ENCODE data around the gene PGRMC1.
"Not testable (repeated sequence)": the region's sequence is repeated elsewhere in the genome, so short reads cannot be mapped to it uniquely, and the experiment has no call there.

Gene PGRMC1

DNA sequence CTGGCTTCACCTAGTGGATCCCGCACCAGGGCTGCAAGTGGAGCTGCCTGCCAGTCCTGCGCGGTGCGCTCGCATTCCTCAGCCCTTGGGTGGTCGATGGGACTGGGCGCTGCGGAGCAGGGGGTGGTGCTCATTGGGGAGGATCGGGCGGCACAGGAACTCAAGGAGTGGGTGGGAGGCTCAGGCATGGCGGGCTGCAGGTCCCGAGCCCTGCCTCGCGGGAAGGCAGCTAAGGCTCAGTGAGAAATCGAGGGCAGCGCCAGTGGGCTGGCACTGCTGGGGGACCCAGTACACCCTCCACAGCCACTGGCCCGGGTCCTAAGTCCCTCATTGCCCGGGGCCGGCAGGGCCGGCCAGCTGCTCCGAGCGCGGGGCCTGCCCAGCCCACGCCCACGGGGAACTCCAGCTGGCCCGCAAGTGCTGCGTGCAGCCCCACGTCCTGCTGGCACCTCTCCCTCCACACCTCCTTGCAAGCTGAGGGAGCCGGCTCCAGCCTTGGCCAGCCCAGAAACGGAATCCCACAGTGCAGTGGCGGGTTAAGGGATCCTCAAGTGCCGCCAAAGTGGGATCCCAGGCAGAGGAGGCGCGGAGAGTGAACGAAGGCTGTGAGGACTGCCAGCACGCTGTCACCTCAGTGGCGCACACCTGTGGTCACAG, 27.6 kb upstream of the PGRMC1 start:
- H3K27me3 ChIP-seq (ENCODE audit: control insufficient read depth, insufficient read depth, low read length): peaks cover 4% of the 10 kb centered on the region; the same call in 1 of the 2 replicates
- no peaks in the 10 kb centered on the region for H3K4me1 ChIP-seq (ENCODE audit: control insufficient read depth, insufficient read depth, low read length)
- H3K9me3 ChIP-seq (ENCODE audit: control insufficient read depth, insufficient read depth, low read length): peaks cover 12% of the 10 kb centered on the region
- H3K27ac ChIP-seq (ENCODE audit: low read depth, low read length): no peak overlapping the region
- no peak overlapping the region for H3K9ac ChIP-seq (ENCODE audit: low read depth, low read length)
- H3K36me3 ChIP-seq (ENCODE audit: control insufficient read depth, insufficient read depth, low read length): no peaks in the 10 kb centered on the region
- no peak overlapping the region for H3K4me3 ChIP-seq (ENCODE audit: low read depth, low read length)

DNA sequence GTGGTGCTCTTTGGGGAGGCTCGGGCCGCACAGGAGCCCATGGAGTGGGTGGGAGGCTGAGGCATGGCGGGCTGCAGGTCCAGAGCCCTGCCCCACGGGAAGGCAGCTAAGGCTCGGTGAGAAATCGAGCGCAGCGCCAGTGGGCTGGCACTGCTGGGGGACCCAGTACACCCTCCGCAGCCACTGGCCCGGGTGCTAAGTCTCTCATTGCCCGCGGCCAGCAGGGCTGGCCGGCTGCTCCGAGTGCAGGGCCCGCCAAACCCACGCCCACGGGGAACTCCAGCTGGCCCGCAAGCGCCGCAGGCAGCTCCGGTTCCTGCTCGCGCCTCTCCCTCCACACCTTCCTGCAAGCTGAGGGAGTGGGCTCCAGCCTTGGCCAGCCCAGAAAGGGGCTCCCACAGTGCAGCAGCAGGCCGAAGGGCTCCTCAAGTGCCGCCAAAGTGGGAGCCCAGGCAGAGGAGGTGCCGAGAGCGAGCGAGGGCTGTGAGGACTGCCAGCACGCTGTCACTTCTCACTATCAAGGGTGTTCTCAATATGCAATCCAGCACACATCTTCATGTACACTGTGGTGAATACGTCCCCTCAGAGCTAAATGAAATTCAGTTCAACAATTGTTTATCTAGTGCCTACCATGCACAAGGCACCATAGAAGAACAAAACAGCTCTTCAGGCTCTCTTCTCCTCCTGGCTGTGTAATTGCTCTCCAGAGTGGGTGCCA, 25.0 kb upstream of the PGRMC1 start:
- not testable (repeated sequence) for H3K27ac ChIP-seq (ENCODE audit: low read depth, low read length); H3K9ac ChIP-seq (ENCODE audit: low read depth, low read length); H3K4me1 ChIP-seq (ENCODE audit: control insufficient read depth, insufficient read depth, low read length); H3K27me3 ChIP-seq (ENCODE audit: control insufficient read depth, insufficient read depth, low read length); H3K36me3 ChIP-seq (ENCODE audit: control insufficient read depth, insufficient read depth, low read length); H3K4me3 ChIP-seq (ENCODE audit: low read depth, low read length)
- H3K9me3 ChIP-seq (ENCODE audit: control insufficient read depth, insufficient read depth, low read length): peaks cover 12% of the 10 kb centered on the region

DNA sequence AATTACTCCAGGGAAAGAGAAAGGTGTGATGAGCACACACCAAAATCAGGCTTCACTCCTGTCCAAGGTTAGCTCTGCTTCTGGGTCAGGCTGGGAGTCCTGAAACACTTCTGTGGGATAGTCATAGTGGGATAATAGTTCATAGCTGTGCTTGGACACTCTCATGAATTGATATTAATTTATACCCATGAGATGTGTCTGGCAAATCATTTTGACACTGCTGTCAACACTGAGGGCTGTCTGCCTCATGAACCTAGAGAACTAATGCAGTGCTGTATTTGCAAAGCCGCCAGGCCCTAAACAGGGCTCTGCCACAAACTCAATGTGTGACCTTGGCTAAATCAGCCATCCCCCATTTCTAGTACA, 24.5 kb upstream of the PGRMC1 start:
- no peak overlapping the region for H3K4me3 ChIP-seq (ENCODE audit: low read depth, low read length)
- H3K9me3 ChIP-seq (ENCODE audit: control insufficient read depth, insufficient read depth, low read length): peaks cover 9% of the 10 kb centered on the region
- no peaks in the 10 kb centered on the region for H3K36me3 ChIP-seq (ENCODE audit: control insufficient read depth, insufficient read depth, low read length)
- H3K27ac ChIP-seq (ENCODE audit: low read depth, low read length): no peak overlapping the region
- no peaks in the 10 kb centered on the region for H3K4me1 ChIP-seq (ENCODE audit: control insufficient read depth, insufficient read depth, low read length)
- H3K9ac ChIP-seq (ENCODE audit: low read depth, low read length): no peak overlapping the region
- peaks cover 4% of the 10 kb centered on the region; the same call in 1 of the 2 replicates for H3K27me3 ChIP-seq (ENCODE audit: control insufficient read depth, insufficient read depth, low read length)

DNA sequence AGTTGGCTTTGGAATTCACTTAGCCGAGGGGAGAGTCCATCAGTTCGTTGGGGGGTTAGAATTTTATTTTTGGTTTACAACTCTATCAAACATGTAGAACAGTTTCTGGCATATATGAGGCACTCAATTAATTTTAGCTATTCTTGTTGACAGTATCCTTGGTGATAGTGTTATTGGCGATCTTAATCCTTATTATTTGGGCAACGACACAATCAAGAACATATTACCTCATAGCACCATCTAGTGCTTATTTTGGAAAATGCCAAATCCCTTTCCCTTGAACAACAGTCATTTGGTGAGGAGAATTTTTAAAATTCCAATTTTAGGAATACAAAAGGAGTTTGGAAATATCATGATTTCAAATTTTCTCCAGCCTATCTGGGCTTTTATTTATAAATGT, 17.9 kb upstream of the PGRMC1 start:
- no peaks in the 10 kb centered on the region for H3K36me3 ChIP-seq (ENCODE audit: control insufficient read depth, insufficient read depth, low read length)
- no peaks in the 10 kb centered on the region; the same call in 1 of the 2 replicates for H3K9me3 ChIP-seq (ENCODE audit: control insufficient read depth, insufficient read depth, low read length)
- no peaks in the 10 kb centered on the region; the same call in 1 of the 2 replicates for H3K4me1 ChIP-seq (ENCODE audit: control insufficient read depth, insufficient read depth, low read length)
- no peak overlapping the region for H3K9ac ChIP-seq (ENCODE audit: low read depth, low read length)
- H3K4me3 ChIP-seq (ENCODE audit: low read depth, low read length): no peak overlapping the region
- H3K27me3 ChIP-seq (ENCODE audit: control insufficient read depth, insufficient read depth, low read length): no peaks in the 10 kb centered on the region
- no peak overlapping the region for H3K27ac ChIP-seq (ENCODE audit: low read depth, low read length)

DNA sequence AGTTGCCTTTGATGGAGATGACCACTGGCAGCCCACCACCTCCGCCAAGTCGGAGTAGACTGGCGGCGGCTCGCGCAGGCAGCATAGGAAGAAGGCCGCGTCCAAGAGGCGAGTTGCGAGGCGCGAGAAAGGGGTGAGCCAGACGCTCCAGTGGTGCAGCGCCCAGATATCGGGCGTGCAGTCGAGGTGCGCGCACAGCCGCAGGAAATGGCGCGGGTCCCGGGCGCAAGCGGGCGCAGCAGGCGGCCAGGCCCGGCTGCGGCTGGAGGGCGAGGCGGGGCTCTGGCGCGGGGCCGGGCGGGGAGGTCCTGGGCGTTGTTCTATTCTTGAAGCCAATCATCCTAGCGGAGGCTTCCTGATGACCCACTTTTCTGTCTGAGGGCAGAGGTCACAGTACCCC, 13.2 kb upstream of the PGRMC1 start:
- H3K4me3 ChIP-seq (ENCODE audit: low read depth, low read length): no peak overlapping the region
- H3K36me3 ChIP-seq (ENCODE audit: control insufficient read depth, insufficient read depth, low read length): no peaks in the 10 kb centered on the region
- no peaks in the 10 kb centered on the region for H3K27me3 ChIP-seq (ENCODE audit: control insufficient read depth, insufficient read depth, low read length)
- H3K27ac ChIP-seq (ENCODE audit: low read depth, low read length): no peak overlapping the region
- H3K9ac ChIP-seq (ENCODE audit: low read depth, low read length): no peak overlapping the region
- no peaks in the 10 kb centered on the region for H3K4me1 ChIP-seq (ENCODE audit: control insufficient read depth, insufficient read depth, low read length)
- H3K9me3 ChIP-seq (ENCODE audit: control insufficient read depth, insufficient read depth, low read length): no peaks in the 10 kb centered on the region; the same call in 1 of the 2 replicates

DNA sequence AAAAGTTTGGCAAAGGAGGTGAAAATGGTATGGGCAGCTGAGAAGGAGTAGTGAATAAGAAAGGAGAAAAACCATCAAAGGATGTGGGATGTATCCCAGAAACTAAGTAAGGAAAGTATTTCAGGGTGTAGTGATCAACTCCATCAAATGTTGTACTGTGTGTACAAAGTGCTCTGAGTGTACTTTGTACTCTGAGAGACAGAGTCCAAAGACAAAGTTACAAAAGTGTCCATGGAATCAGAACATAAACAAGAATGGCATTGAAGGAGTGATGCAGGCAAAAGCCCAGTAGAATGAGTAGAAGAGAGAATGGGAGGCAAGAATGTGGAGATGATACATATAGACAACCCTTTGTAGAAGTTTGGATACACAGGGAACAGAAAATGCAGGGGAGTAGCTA, 12.3 kb upstream of the PGRMC1 start:
- Histone ChIP-seq H3K4me3 (ENCODE audit: low read depth, low read length) (no peak overlapping the region), H3K27ac (ENCODE audit: low read depth, low read length) (no peak overlapping the region), H3K9ac (ENCODE audit: low read depth, low read length) (no peak overlapping the region), H3K9me3 (ENCODE audit: control insufficient read depth, insufficient read depth, low read length) (no peaks in the 10 kb centered on the region; the same call in 1 of the 2 replicates), H3K4me1 (ENCODE audit: control insufficient read depth, insufficient read depth, low read length) (no peaks in the 10 kb centered on the region), H3K27me3 (ENCODE audit: control insufficient read depth, insufficient read depth, low read length) (no peaks in the 10 kb centered on the region), H3K36me3 (ENCODE audit: control insufficient read depth, insufficient read depth, low read length) (no peaks in the 10 kb centered on the region)

DNA sequence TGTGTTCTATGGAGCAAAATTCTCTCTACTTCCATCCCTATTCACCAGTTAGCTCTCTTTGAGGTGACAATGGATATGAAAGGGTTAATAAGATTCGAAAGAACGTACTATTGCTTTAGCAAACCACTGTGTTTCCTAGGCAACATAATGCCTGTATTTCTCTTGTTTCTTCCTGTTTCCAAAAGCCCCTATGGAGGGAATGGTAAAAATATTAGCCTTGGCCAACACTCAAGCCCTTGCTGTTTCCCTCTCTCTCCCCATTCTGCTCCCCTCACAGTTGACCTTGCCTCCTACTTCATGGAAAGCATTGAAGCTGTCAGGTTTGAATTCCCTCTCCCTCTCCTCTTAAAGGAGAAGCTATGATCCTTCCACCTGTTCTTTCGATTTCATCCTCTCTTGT, 9.6 kb upstream of the PGRMC1 start:
- Histone ChIP-seq H3K36me3 (ENCODE audit: control insufficient read depth, insufficient read depth, low read length) (no peaks in the 10 kb centered on the region), H3K4me3 (ENCODE audit: low read depth, low read length) (no peak overlapping the region), H3K4me1 (ENCODE audit: control insufficient read depth, insufficient read depth, low read length) (no peaks in the 10 kb centered on the region), H3K27me3 (ENCODE audit: control insufficient read depth, insufficient read depth, low read length) (no peaks in the 10 kb centered on the region), H3K9ac (ENCODE audit: low read depth, low read length) (no peak overlapping the region), H3K9me3 (ENCODE audit: control insufficient read depth, insufficient read depth, low read length) (no peaks in the 10 kb centered on the region; the same call in 1 of the 2 replicates), H3K27ac (ENCODE audit: low read depth, low read length) (no peak overlapping the region)

DNA sequence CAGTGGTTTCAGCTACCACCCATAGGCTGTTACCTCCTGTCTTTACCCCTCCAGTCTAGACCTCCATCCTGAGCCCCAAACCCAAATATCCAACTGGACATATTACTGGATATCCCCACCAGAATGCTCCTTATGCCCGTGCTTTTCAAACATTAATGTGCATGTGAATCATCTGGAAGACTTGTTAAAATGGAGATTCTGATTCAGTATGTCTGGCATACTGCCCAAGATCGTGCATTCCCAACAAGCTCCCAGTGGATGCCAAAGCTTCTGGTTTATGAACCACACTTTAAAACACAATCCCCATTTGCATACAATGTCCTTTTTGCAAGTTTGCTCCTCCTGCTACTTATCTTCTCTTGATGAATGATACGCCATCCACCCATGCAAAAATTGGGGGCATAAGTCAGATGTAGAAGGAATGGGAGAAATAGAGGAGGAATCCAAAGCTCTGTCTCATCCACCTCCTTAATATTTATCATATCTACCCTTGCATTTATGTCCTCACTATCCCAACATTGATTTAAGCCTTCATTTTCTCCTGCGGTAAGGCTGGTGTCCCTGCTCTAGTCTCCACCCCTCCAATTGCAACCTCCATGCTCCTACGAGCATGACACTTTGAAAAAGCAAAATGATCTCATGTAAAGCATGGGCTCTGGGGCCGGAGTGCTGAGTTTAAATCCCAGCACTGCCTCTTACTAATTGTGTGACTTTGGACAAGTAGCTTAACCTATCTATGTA, 7.4 kb upstream of the PGRMC1 start:
- no peaks in the 10 kb centered on the region for H3K36me3 ChIP-seq (ENCODE audit: control insufficient read depth, insufficient read depth, low read length)
- H3K27ac ChIP-seq (ENCODE audit: low read depth, low read length): no peak overlapping the region
- no peaks in the 10 kb centered on the region for H3K9me3 ChIP-seq (ENCODE audit: control insufficient read depth, insufficient read depth, low read length)
- H3K9ac ChIP-seq (ENCODE audit: low read depth, low read length): no peak overlapping the region
- H3K27me3 ChIP-seq (ENCODE audit: control insufficient read depth, insufficient read depth, low read length): no peaks in the 10 kb centered on the region
- no peak overlapping the region for H3K4me3 ChIP-seq (ENCODE audit: low read depth, low read length)
- H3K4me1 ChIP-seq (ENCODE audit: control insufficient read depth, insufficient read depth, low read length): peaks cover 2% of the 10 kb centered on the region; the same call in 1 of the 2 replicates

DNA sequence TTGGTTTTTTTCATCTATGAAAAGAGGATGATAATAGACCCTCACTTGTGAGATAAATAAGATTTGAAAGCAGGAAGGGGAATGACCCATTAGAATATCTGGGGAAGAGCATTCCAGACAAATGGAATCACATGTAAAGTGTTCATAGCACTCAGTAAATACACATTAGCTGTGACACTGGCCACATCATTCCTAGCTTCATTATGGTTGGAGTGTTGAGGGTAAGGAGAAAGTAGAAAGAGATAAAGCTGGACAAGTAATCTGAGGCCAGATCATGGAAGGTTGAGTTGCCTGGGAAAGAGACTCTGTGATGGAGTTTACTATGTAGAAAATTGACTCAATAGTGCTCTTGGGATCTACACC, 6.9 kb upstream of the PGRMC1 start:
- Histone ChIP-seq H3K9me3 (ENCODE audit: control insufficient read depth, insufficient read depth, low read length) (no peaks in the 10 kb centered on the region), H3K27me3 (ENCODE audit: control insufficient read depth, insufficient read depth, low read length) (no peaks in the 10 kb centered on the region), H3K4me3 (ENCODE audit: low read depth, low read length) (no peak overlapping the region), H3K36me3 (ENCODE audit: control insufficient read depth, insufficient read depth, low read length) (no peaks in the 10 kb centered on the region), H3K4me1 (ENCODE audit: control insufficient read depth, insufficient read depth, low read length) (peaks cover 7% of the 10 kb centered on the region), H3K27ac (ENCODE audit: low read depth, low read length) (no peak overlapping the region), H3K9ac (ENCODE audit: low read depth, low read length) (no peak overlapping the region)

DNA sequence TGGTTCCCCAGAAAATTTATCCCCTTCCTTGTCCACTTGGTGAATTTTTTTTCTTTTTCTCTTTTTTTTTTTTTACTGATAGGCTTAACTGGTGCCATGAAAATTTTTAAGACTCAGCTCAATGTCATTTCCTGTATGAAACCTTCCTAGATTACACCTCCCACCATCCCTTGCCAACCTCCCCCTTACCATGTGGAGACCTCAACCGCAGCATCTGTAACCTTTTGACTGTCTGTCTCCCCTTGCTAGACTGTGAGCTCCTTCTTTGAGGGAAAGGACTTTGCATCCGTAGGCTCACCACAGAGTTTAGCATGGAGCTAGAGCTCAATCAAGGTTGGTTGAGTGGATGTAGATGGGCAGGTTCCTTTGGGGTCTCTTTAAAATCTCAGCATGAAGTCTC, 5.2 kb upstream of the PGRMC1 start:
- no peak overlapping the region for H3K27ac ChIP-seq (ENCODE audit: low read depth, low read length)
- no peaks in the 10 kb centered on the region for H3K27me3 ChIP-seq (ENCODE audit: control insufficient read depth, insufficient read depth, low read length)
- H3K4me3 ChIP-seq (ENCODE audit: low read depth, low read length): no peak overlapping the region
- H3K4me1 ChIP-seq (ENCODE audit: control insufficient read depth, insufficient read depth, low read length): peaks cover 16% of the 10 kb centered on the region
- no peaks in the 10 kb centered on the region for H3K9me3 ChIP-seq (ENCODE audit: control insufficient read depth, insufficient read depth, low read length)
- H3K9ac ChIP-seq (ENCODE audit: low read depth, low read length): no peak overlapping the region
- H3K36me3 ChIP-seq (ENCODE audit: control insufficient read depth, insufficient read depth, low read length): no peaks in the 10 kb centered on the region

DNA sequence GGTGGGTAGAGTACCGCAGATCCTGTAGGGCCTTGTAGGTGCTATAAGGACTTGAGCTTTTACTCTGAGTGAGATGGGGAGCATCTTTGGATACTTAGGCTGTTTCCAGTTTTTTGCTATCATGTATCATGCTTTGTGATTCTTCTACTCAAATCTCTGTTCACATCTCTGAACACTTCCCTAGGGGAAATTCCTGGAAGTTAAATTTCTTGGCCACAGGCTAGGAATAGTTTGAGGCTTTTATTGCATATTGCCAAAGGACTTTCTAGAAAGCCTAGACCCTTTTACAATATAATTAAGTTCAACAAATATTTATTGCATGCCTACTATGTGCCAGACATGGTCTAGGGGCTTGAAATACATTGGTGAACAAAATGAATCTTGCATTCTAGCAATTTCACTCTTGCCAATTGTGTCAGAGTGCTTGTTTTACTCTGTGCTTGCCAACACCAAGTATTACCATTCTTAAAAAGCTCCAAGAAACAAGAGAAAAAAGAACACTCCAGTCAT, 4.1 kb upstream of the PGRMC1 start:
- no peaks in the 10 kb centered on the region for H3K9me3 ChIP-seq (ENCODE audit: control insufficient read depth, insufficient read depth, low read length)

More for the DNA sequence above, 4.1 kb upstream of the PGRMC1 start:
- no peak overlapping the region for H3K27ac ChIP-seq (ENCODE audit: low read depth, low read length)
- no peaks in the 10 kb centered on the region for H3K27me3 ChIP-seq (ENCODE audit: control insufficient read depth, insufficient read depth, low read length)
- H3K4me3 ChIP-seq (ENCODE audit: low read depth, low read length): no peak overlapping the region
- peaks cover 16% of the 10 kb centered on the region for H3K4me1 ChIP-seq (ENCODE audit: control insufficient read depth, insufficient read depth, low read length)
- H3K36me3 ChIP-seq (ENCODE audit: control insufficient read depth, insufficient read depth, low read length): no peaks in the 10 kb centered on the region
- no peak overlapping the region for H3K9ac ChIP-seq (ENCODE audit: low read depth, low read length)
